ENCODE results near the gene SLC9A4.

SLC9A4 gene

GRCh38 chr2:102473020-102473419 lies at the start of gene SLC9A4:
TSS of gene SLC9A4 (plus strand) at chr2:102473226. CDS start at chr2:102473760, 534 bp downstream.
- H3K27me3 ChIP-seq = no peaks in the 10 kb centered on the region
- TF ChIP-seq Cebpa-rat (IDR thresholded peaks at IDR 0.05) = no peak
- H3K4me1 ChIP-seq = peaks cover 6% of the 10 kb centered on the region; the same call in 1 of the 2 replicates
- H3K9me3 ChIP-seq = no peaks in the 10 kb centered on the region; the same call in 1 of the 2 replicates
- H4K20me1 ChIP-seq = no peaks in the 10 kb centered on the region
- H3K36me3 ChIP-seq = no peaks in the 10 kb centered on the region
- no peak within 1 kb of the TSS for H3K27ac ChIP-seq
- no peak within 1 kb of the TSS for H3K4me3 ChIP-seq
- H3K4me2 ChIP-seq = no peak within 1 kb of the TSS
- no peak within 1 kb of the TSS for H3K9ac ChIP-seq

GRCh38 chr2:102423368-102423767 lies 49.7 kb upstream of the SLC9A4 start:
- no peak overlapping the region for H3K4me2 ChIP-seq
- no peak for TF ChIP-seq Cebpa-rat (IDR thresholded peaks at IDR 0.05)
- H3K27me3 ChIP-seq = no peaks in the 10 kb centered on the region
- no peak overlapping the region for H3K9ac ChIP-seq
- no peaks in the 10 kb centered on the region for H3K36me3 ChIP-seq
- H3K4me3 ChIP-seq = no peak overlapping the region
- H4K20me1 ChIP-seq = no peaks in the 10 kb centered on the region
- H3K4me1 ChIP-seq = peaks cover 13% of the 10 kb centered on the region
- no peaks in the 10 kb centered on the region for H3K9me3 ChIP-seq
- no peak overlapping the region for H3K27ac ChIP-seq

GRCh38 chr2:102424754-102425153 lies 48.3 kb upstream of the SLC9A4 start:
- H3K4me2 ChIP-seq = no peak overlapping the region
- no peak overlapping the region for H3K4me3 ChIP-seq
- TF ChIP-seq Cebpa-rat (IDR thresholded peaks at IDR 0.05) = no peak
- no peak overlapping the region for H3K27ac ChIP-seq
- no peaks in the 10 kb centered on the region for H3K4me1 ChIP-seq
- no peaks in the 10 kb centered on the region for H4K20me1 ChIP-seq
- H3K9me3 ChIP-seq = no peaks in the 10 kb centered on the region
- no peaks in the 10 kb centered on the region for H3K36me3 ChIP-seq
- no peak overlapping the region for H3K9ac ChIP-seq
- no peaks in the 10 kb centered on the region for H3K27me3 ChIP-seq

- Histone ChIP-seq H3K27me3 (no peaks in the 10 kb centered on the region), H3K4me2 (no peak overlapping the region), H4K20me1 (no peaks in the 10 kb centered on the region), H3K9ac (no peak overlapping the region), H3K9me3 (no peaks in the 10 kb centered on the region), H3K4me3 (no peak overlapping the region), H3K36me3 (no peaks in the 10 kb centered on the region), H3K4me1 (no peaks in the 10 kb centered on the region), H3K27ac (no peak overlapping the region)
- no peak for TF ChIP-seq Cebpa-rat (IDR thresholded peaks at IDR 0.05)
These were observed 47.4 kb upstream of the SLC9A4 start for GRCh38 chr2:102425441-102426132.

GRCh38 chr2:102427249-102427648 lies 45.8 kb upstream of the SLC9A4 start:
- H4K20me1 ChIP-seq = no peaks in the 10 kb centered on the region
- no peaks in the 10 kb centered on the region for H3K36me3 ChIP-seq
- no peak overlapping the region for H3K27ac ChIP-seq
- H3K4me2 ChIP-seq = no peak overlapping the region
- no peak for TF ChIP-seq Cebpa-rat (IDR thresholded peaks at IDR 0.05)
- H3K9ac ChIP-seq = no peak overlapping the region
- 0 out of 2 replicates have a peak, but pooled peaks cover 3% of the 10 kb centered on the region for H3K9me3 ChIP-seq
- H3K27me3 ChIP-seq = no peaks in the 10 kb centered on the region
- H3K4me1 ChIP-seq = no peaks in the 10 kb centered on the region
- no peak overlapping the region for H3K4me3 ChIP-seq

GRCh38 chr2:102428573-102428972 lies 44.5 kb upstream of the SLC9A4 start:
- TF ChIP-seq Cebpa-rat (IDR thresholded peaks at IDR 0.05) = no peak
- Histone ChIP-seq H3K4me1 (no peaks in the 10 kb centered on the region), H4K20me1 (no peaks in the 10 kb centered on the region), H3K27ac (no peak overlapping the region), H3K9ac (no peak overlapping the region), H3K36me3 (no peaks in the 10 kb centered on the region), H3K4me3 (no peak overlapping the region), H3K27me3 (no peaks in the 10 kb centered on the region), H3K4me2 (no peak overlapping the region), H3K9me3 (peaks cover 3% of the 10 kb centered on the region; the same call in 1 of the 2 replicates)

GRCh38 chr2:102432386-102432785 lies 40.6 kb upstream of the SLC9A4 start:
- Histone ChIP-seq H3K4me3 (no peak overlapping the region), H3K27ac (no peak overlapping the region), H3K9me3 (peaks cover 3% of the 10 kb centered on the region; the same call in 1 of the 2 replicates), H3K27me3 (no peaks in the 10 kb centered on the region), H3K9ac (no peak overlapping the region), H3K4me1 (peaks cover 24% of the 10 kb centered on the region), H3K4me2 (no peak overlapping the region), H3K36me3 (no peaks in the 10 kb centered on the region), H4K20me1 (no peaks in the 10 kb centered on the region)
- TF ChIP-seq Cebpa-rat (IDR thresholded peaks at IDR 0.05) = no peak

GRCh38 chr2:102433973-102434654 lies 38.9 kb upstream of the SLC9A4 start:
- H3K27me3 ChIP-seq = no peaks in the 10 kb centered on the region
- H3K9ac ChIP-seq = no peak overlapping the region
- no peaks in the 10 kb centered on the region for H4K20me1 ChIP-seq
- H3K4me2 ChIP-seq = no peak overlapping the region
- H3K4me1 ChIP-seq = peaks cover 39% of the 10 kb centered on the region
- no peak for TF ChIP-seq Cebpa-rat (IDR thresholded peaks at IDR 0.05)
- peaks cover 3% of the 10 kb centered on the region; the same call in 1 of the 2 replicates for H3K9me3 ChIP-seq
- H3K36me3 ChIP-seq = no peaks in the 10 kb centered on the region
- H3K4me3 ChIP-seq = no peak overlapping the region
- no peak overlapping the region for H3K27ac ChIP-seq

GRCh38 chr2:102434655-102435381 lies 38.2 kb upstream of the SLC9A4 start:
- Histone ChIP-seq H3K36me3 (no peaks in the 10 kb centered on the region), H3K4me1 (peaks cover 39% of the 10 kb centered on the region), H3K27ac (no peak overlapping the region), H3K27me3 (no peaks in the 10 kb centered on the region), H3K4me2 (peak overlapping the region; percentile 57; the same call in 1 of the 2 replicates), H3K9me3 (peaks cover 3% of the 10 kb centered on the region; the same call in 1 of the 2 replicates), H3K9ac (no peak overlapping the region), H4K20me1 (no peaks in the 10 kb centered on the region), H3K4me3 (no peak overlapping the region)
- no peak for TF ChIP-seq Cebpa-rat (IDR thresholded peaks at IDR 0.05)

- Histone ChIP-seq H3K4me1 (peaks cover 39% of the 10 kb centered on the region), H4K20me1 (no peaks in the 10 kb centered on the region), H3K36me3 (no peaks in the 10 kb centered on the region), H3K27ac (no peak overlapping the region), H3K4me2 (peak overlapping the region; percentile 57), H3K4me3 (no peak overlapping the region), H3K9me3 (peaks cover 3% of the 10 kb centered on the region; the same call in 1 of the 2 replicates), H3K27me3 (no peaks in the 10 kb centered on the region), H3K9ac (no peak overlapping the region)
- no peak for TF ChIP-seq Cebpa-rat (IDR thresholded peaks at IDR 0.05)
These were observed 37.3 kb upstream of the SLC9A4 start for GRCh38 chr2:102435741-102436140.

Data from BLaER1 (cell line).